ENCODE measurements around the gene CBX3. TPM values are rescaled to one million over a fixed set of nuclear protein-coding genes. Genes with fewer than 3 reads are reported as not detected.
A peak's percentile ranks its signal among the peaks of the same experiment; 100 is the strongest.

CBX3 gene
- total and polyA plus RNA-seq, 2 of the 13 experiments (the other 11 are each of a cell fraction or from before 2014, with no cell fraction given): 53.9 to 249 TPM

DNA sequence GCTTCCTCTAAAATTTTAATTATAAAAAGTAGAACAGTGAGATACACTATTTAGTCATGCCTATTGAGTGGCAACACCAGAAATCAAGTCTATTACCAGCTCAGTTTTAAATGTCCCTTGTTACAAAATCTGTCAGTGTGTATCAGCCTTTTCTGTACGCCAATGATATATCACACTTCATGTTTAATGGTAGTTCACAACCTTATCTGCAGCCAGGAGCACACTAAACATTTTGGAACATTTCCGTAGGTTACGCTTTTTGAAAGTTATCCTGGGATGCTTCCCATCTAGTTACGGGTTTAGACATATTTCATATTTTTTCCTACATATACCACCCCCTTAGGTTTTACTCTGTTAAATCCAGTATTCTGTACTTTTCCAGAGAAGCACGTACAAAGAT, 6.4 kb upstream of the CBX3 start:
- no peak overlapping the region for H2AFZ ChIP-seq (ENCODE audit: low read length)
- DNase-seq (ENCODE audit: low spot score) (no peak), FAIRE-seq (no peak), ATAC-seq (no peak)
- BruUV-seq (replicated peaks): no TSS peak
- WGBS (ENCODE audit: low lambda C conversion rate): 95% methylated on average over 5 of the region's 5 CpGs
- in situ Hi-C loops (cut with HindIII; ENCODE audit: extremely low pct_ligation_motif_present, low pct_unique_long_range_greater_than_20kb) (no loop called here), intact Hi-C loops (cut with micrococcal nuclease; ENCODE audit: unreplicated experiment) (loop anchor here (5.0 kb wide), 2 partner anchors 103 to 303 kb away; no protein-coding TSS in a partner anchor)
- H3K4me2 ChIP-seq (ENCODE audit: low read depth, low read length): peak overlapping the region; percentile 25; the same call in 1 of the 2 replicates
- H3K36me3 ChIP-seq (replicated peaks in 1 of 2; ENCODE audit: control insufficient read depth in 1 of 2, insufficient read depth in 2 of 2, low read length in 2 of 2): peaks cover 25 to 72% of the 10 kb centered on the region in 2 experiments
- no peaks in the 10 kb centered on the region; a peak in 1 of 5 replicates for H3K27me3 ChIP-seq (ENCODE audit: control insufficient read depth in 1 of 2, insufficient read depth in 2 of 2, low read length in 2 of 2)
- H3K27ac ChIP-seq (ENCODE audit: extremely low read length, insufficient read depth, low read length): no peak overlapping the region
- H3K79me2 ChIP-seq (ENCODE audit: insufficient read depth, low read length): peaks cover 73% of the 10 kb centered on the region
- ChIA-PET CTCF (ENCODE audit: low intra/inter-chr PET ratio, low total read pairs) (no interaction called here), POLR2A (no interaction called here)
- H3K4me3 ChIP-seq (replicated peaks in 1 of 3; ENCODE audit: insufficient read depth in 1 of 3, low read depth in 2 of 3, low read length in 3 of 3): no peak overlapping the region
- peaks cover 53% of the 10 kb centered on the region for H3K4me1 ChIP-seq (ENCODE audit: insufficient read depth, low read length)
- peaks cover 94% of the 10 kb centered on the region for H4K20me1 ChIP-seq (ENCODE audit: insufficient read depth, low read length)
- no peak for TF ChIP-seq ZNF224 (CRISPR knock-in tag; IDR thresholded peaks at IDR 0.05)
- no peak for TF ChIP-seq JUNB (CRISPR knock-in tag; IDR thresholded peaks at IDR 0.05; ENCODE audit: borderline replicate concordance)
- TF ChIP-seq ZNF12 (CRISPR knock-in tag; IDR thresholded peaks at IDR 0.05): no peak
- peak; percentile 48 for TF ChIP-seq RBM22 (optimal IDR thresholded peaks at IDR 0.05; ENCODE audit: low read length)
- no peak for TF ChIP-seq FOXJ3 (CRISPR knock-in tag; IDR thresholded peaks at IDR 0.05; ENCODE audit: borderline replicate concordance)
- no peak for TF ChIP-seq EHMT2 (IDR thresholded peaks at IDR 0.05; ENCODE audit: borderline replicate concordance, low read depth, low read length)
- TF ChIP-seq ZNF350 (CRISPR knock-in tag; IDR thresholded peaks at IDR 0.05; ENCODE audit: borderline replicate concordance, low read depth): no peak
- TF ChIP-seq RBFOX2 (IDR thresholded peaks at IDR 0.05; ENCODE audit: low read depth, low read length): peak; percentile 68; the same call in 1 of the 2 replicates
- no peak for TF ChIP-seq ZSCAN9 (CRISPR knock-in tag; IDR thresholded peaks at IDR 0.05; ENCODE audit: borderline replicate concordance)
- TF ChIP-seq, protein P1, sequence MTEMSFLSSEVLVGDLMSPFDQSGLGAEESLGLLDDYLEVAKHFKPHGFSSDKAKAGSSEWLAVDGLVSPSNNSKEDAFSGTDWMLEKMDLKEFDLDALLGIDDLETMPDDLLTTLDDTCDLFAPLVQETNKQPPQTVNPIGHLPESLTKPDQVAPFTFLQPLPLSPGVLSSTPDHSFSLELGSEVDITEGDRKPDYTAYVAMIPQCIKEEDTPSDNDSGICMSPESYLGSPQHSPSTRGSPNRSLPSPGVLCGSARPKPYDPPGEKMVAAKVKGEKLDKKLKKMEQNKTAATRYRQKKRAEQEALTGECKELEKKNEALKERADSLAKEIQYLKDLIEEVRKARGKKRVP (CRISPR knock-in tag; IDR thresholded peaks at IDR 0.05): no peak
- peak; percentile 3; the same call in 1 of the 2 replicates for TF ChIP-seq POLR2G (IDR thresholded peaks at IDR 0.05; ENCODE audit: low read depth, low read length)
- TF ChIP-seq POLR2AphosphoS2 (IDR thresholded peaks at IDR 0.05; ENCODE audit: low read depth, low read length): peak; percentile 24; the same call in 1 of the 2 replicates
- TF ChIP-seq, protein P2, sequence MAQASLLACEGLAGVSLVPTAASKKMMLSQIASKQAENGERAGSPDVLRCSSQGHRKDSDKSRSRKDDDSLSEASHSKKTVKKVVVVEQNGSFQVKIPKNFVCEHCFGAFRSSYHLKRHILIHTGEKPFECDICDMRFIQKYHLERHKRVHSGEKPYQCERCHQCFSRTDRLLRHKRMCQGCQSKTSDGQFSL (CRISPR knock-in tag; IDR thresholded peaks at IDR 0.05): no peak
- TF ChIP-seq ZNF552 (CRISPR knock-in tag; IDR thresholded peaks at IDR 0.05; ENCODE audit: borderline replicate concordance): no peak
- no peak for TF ChIP-seq ZNF562 (CRISPR knock-in tag; IDR thresholded peaks at IDR 0.05; ENCODE audit: borderline replicate concordance)
- TF ChIP-seq HNF4A (CRISPR knock-in tag; IDR thresholded peaks at IDR 0.05): no peak
- TF ChIP-seq AGO2 (optimal IDR thresholded peaks at IDR 0.05; ENCODE audit: low read depth, low read length): peak; percentile 82
- TF ChIP-seq SKI (IDR thresholded peaks at IDR 0.05; ENCODE audit: partially characterized antibody): no peak
- no peak for TF ChIP-seq KMT2A (CRISPR knock-in tag; IDR thresholded peaks at IDR 0.05)
- H3K9me3 ChIP-seq (ENCODE audit: low read length): no peaks in the 10 kb centered on the region
- no peak overlapping the region for H3K9ac ChIP-seq (ENCODE audit: insufficient read depth, low read depth, low read length)

All from HepG2 (cell line).